Stimulated activated CD4-positive, alpha-beta T cell treated with anti-CD3 and anti-CD28 coated beads, Interleukin-2, amount 100 ng/mL, for 4 hours (primary cell): Measurements from ENCODE around the gene PACC1.
"Not testable (repeated sequence)": the region's sequence is repeated elsewhere in the genome, so short reads cannot be mapped to it uniquely, and the experiment has no call there.

Experiments
- DNase-seq: peaks from one replicate; pipeline ENCODE4 v3.0.0-alpha.2; 2020; ENCODE audit warnings: low read depth

PACC1 gene

GRCh38 chr1:212328248-212328647 lies 86.4 kb downstream of the PACC1 start:
- DNase-seq, result no peak

GRCh38 chr1:212326541-212326940 lies 88.1 kb downstream of the PACC1 start:
- DNase-seq, result no peak

- DNase-seq, result no peak
Measured at GRCh38 chr1:212323066-212323465, 91.6 kb downstream of the PACC1 start.

- DNase-seq, result not testable (repeated sequence)
Measured at GRCh38 chr1:212321031-212321430, 93.7 kb downstream of the PACC1 start.

- no peak for DNase-seq
Measured at GRCh38 chr1:212317916-212318315, 96.8 kb downstream of the PACC1 start.

GRCh38 chr1:212315907-212316306 lies 98.8 kb downstream of the PACC1 start:
- no peak for DNase-seq

GRCh38 chr1:212315184-212315583 lies 99.5 kb downstream of the PACC1 start:
- DNase-seq, result no peak
